HG02678 (cell line): ENCODE measurements around the gene SUCLG1.
"Not testable (repeated sequence)": the region's sequence is repeated elsewhere in the genome, so short reads cannot be mapped to it uniquely, and the experiment has no call there.

Experiments
- ATAC-seq: cut with Tn5 transposase; IDR thresholded peaks from one replicate; pipeline ENCODE4 v1.9.1; 2021; ENCODE audit warnings: mild to moderate bottlenecking, moderate library complexity; ENCODE audit not compliant: unreplicated experiment

Gene SUCLG1

DNA sequence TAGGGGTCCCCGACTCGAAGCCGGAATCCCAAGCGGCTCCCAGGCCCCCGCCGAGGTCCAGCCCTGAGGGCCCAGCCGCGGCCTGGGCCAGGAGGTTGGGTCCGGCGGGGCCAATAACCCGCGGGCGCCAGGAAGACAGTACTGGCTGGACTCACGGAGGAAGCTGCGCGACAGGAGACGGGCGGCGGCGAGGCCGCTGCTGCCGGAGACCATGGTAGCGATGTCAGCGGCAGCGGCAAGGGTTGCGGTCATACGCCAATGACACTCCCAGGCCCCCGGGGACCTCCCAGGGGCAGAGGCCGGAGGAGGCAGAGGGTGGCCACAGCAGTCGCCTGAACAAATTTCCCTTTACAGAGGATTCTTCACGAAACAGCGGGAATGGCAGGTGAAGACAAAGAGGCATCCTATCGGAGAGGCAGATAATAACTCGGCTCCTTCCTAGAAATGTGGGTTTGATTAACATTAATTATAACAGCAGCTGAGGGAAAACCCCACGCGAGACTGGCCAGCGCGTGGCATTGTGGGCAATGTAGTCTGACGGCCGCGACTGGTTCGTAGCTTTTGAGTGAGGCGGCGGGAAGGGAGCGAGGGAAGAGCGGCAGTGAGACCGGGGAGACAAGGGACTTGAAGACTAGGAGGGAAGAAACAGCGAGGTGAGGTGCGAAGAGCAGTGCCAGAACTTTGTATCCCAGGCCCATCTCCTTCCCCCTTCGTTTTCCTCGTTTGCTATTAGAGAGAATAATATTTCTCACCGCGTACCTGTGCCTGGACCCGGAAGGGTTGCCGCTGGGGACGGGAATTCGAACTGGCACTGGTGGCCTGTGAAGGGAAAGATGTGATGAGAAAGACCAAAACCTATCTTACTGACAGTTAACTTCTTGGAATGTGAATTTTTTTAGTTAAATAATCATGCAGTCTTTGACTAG is at the start of gene SUCLG1:
SUCLG1 (minus strand) TSS at position 263 of the 926 bp plus-strand sequence; CDS start at position 252, 11 bp downstream.
- ATAC-seq = peak; percentile 94

DNA sequence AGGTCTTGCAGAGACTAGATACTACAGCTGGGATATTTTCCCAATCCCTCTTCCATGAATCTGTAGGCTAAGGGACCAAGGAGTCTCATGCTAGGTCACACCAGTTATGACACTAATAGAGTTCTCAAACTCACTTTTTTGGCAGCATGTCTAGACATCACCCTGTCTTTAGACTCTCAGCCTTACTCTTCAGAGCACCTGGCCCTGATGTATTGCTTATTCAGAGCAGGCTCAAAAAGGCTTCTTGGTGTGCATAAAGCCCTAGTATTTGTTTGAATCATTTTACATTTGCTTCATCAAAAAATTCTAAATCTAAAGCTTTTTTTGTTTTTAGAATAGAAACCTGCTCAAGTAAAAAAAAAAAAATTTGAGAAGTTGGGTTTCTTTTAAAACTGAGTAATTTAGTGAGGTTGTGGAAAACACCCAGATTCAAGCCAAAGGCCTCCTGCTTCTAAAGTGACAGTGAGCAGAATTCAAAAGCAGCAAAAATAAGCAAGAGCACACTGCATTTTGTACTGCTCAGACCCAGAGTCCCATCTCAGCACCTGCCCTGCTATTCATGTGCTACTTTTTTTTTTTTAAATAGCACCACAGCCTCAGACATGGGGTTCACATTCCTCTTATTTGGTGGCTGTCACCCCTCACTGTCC is 39.2 kb upstream of the SUCLG1 start:
- ATAC-seq = no peak

DNA sequence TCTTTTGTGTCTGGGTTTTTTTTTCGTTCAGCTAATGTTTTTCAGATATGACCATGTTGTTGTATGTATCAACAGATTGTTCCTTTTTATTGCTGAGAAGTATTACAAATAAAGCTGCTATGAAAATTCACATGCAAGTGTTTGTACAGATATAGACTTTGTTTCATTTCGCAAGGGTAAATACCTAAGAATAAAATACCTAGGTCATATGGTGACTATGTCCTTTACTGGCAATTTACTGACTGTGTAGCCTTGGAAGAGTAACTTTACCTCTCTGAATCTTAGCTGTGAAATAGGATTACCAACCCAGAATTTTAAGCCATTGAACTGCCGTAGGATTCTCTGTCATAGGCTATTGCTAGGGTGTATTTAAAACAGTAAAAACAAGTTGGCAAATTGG is 38.2 kb upstream of the SUCLG1 start:
- no peak for ATAC-seq

GRCh38 chr2:84496386-84496785 is 37.3 kb upstream of the SUCLG1 start:
- ATAC-seq = no peak

DNA sequence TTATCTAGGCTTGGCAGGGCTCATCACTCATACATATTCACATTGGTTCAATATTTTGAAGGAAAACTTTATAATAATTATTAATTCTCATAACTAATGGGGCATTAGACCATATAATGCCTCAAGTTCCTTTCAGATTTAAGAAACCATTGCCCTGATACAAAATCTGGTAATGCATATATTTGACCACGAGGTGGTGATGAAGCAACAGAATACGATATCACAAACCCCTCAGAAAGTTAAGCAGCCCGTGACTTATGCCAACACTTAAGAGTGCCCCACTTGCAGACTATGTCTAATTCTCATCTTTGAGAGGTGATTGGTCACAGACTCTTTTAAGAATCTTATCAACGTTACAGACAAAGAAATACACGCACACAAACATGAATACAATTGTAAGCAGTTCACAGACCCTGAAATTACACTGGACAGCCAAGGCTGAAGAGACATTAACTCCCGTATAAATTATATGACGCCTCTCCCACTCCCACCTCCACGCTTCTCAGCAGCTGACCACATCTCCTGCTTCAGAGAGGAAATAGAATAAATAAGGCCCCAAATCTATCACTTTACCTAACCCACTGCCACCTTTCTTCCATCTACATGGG is 36.6 kb upstream of the SUCLG1 start:
- ATAC-seq = peak; percentile 74

DNA sequence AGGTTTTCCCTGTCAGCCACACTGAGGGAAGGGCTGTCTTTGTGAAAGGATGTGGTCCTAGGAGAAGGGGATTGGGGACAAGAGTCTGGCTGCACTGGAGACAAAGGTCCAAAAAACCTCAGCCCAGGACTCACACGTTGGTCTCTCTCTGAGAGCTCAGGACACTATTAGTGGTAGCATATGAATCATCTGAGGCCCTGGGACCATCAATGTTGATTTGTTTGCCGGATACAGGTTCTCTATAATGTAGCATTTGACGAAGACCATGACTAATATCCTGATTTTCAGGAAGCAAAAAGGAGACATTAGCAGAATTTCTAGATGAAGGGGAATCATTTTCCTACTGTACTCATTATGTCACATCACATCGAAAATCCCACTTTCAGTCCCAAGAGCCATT is 35.0 kb upstream of the SUCLG1 start:
- no peak for ATAC-seq

- no peak for ATAC-seq
These were observed 34.4 kb upstream of the SUCLG1 start for GRCh38 chr2:84493514-84493913.

- no peak for ATAC-seq
These were observed 33.5 kb upstream of the SUCLG1 start for GRCh38 chr2:84492571-84492970.

- no peak for ATAC-seq
These were observed 32.7 kb upstream of the SUCLG1 start for GRCh38 chr2:84491741-84492140.

DNA sequence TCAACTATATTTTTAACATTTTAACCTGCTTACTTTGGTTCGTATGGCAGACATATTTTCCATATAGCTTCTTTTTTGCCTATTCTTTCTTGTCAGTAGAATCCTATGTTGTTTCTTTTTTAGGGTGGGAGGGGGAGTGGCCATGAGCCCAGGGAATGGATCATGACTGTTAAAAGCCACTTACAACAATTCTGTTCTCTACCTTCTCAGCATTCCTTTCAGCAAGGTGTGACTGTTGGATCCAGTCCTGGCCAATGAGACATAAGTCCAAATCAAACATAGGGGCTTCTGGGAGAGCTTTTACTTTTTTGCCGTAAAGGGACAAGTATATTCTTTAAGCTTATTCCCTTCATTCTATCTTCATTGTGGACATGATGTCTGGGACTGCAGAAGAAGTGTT is 32.2 kb upstream of the SUCLG1 start:
- ATAC-seq = no peak

DNA sequence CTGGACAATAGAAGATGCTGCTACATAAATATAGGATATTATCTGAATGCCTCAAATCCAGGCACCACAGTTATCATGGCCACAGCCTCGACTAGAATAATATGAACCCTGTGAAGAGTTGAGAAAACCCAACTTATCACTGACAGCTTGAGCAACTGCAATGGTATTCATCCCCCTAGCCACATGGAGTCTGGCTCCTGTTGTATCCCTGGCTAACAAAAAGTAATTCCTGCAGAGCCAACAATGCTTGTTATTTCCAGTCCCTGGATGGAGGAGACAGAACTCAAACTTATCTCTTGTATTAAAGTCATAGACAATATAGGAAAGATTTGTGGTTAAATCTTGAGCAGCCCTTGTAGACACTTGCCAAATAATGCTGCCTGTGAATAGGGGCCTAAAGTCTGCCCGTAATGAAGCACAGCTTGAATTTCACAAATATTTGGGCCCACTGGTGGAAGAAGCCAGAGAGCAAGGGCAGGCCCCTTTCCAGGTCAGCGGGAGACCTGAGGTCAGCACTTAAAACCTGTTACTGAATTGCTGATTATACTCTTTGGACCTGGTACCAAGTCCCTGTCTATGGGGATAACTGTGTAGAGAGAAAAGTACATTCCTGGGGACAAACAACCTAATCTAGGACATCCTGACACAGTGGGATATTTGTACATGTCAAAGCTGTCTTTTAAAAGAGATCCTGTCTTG is 28.4 kb upstream of the SUCLG1 start:
- ATAC-seq = no peak

- ATAC-seq = no peak
These were observed 27.5 kb upstream of the SUCLG1 start for GRCh38 chr2:84486441-84487115.

GRCh38 chr2:84483320-84483719 is 24.2 kb upstream of the SUCLG1 start:
- ATAC-seq = no peak

- no peak for ATAC-seq
These were observed 23.5 kb upstream of the SUCLG1 start for GRCh38 chr2:84482603-84483002.

DNA sequence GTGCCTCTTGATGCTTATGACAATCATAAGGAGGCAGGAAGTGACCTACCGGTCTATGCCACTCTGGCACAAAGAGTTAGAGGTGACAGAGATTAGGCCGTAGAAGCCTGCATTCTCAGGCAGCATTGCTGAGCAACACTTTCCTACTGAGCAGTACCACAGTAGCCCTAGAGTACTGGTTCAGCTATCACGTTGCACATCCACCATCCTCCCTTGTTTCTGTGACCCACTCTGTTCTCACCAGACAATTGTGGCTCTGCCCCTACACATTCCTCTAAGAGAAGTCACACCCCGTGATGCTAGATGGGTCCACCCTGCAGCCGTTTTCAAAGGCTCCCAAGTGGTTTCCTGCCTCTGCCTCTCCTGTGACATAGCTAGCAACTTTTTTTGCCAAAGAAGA is 22.6 kb upstream of the SUCLG1 start:
- ATAC-seq = no peak

DNA sequence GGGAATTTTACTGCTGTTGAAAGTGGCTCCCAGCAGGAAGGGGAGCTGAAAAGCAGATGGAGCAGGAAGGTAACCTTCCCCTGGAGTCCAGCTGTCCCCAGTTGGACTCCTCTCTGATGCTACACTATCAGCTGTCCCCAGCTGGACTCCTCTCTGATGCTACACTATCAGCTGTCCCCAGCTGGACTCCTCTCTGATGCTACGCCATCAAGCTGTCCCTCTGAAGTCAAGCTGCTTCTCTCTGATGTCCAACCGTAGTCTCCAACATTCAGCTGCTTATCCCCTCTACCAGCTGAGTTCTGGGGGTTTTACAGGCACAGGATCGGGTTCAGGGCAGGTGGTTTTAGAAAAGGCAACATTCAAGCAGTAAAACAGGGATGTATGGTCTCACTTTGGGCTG is 19.8 kb upstream of the SUCLG1 start:
- no peak for ATAC-seq

DNA sequence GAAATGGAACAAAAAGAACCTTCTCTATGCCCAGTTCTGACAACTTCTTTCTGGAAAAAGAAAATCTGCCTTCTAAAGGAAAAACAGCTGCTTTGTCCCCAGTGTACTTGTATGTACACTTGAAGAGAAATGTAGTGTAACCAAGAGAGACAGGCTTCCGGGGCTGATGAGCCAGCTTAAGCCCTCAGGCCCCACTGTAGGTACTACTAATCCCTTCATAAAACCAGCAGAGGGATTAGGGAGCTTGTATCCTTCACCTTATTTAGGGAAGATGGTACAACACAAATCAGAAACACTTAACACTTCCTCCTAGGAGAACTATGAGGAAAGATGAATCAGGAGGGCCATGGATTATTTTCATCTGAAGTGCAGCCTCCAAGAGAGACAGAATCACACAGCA is 18.8 kb upstream of the SUCLG1 start:
- no peak for ATAC-seq

GRCh38 chr2:84474176-84474575 is 15.1 kb upstream of the SUCLG1 start:
- no peak for ATAC-seq

DNA sequence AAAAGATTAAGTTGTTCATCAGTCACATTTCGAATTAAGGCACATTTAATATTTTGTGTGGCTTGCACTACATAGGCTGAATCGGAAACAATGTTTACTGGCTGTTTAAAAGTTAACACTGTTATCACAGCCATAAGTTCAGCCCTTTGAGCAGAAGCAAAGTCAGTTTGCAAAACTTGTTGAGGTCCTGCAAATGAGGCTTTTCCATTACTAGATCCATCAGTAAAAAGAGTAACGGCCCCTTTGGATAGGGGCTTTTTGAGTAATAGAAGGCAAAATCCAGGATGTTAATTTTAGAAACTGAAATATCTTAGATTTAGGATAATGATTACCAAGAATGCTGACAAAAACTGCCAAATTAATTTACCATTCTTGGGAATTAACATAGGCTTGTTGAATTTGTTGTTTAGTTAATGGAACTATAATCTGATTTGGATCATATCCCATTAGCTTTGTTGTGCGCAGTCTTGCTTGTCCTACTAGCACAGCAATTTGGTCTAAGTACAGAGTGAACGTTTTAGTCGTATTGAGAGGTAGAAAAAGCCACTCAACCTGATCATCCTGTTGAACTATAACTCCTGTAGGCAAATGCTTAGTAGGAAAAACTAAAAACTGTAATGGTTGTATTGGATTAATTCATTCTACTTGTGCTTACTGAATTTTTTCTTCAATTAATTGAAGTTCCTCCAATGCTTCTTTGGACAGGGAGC is 13.9 kb upstream of the SUCLG1 start:
- ATAC-seq = no peak

- ATAC-seq = not testable (repeated sequence)
These were observed 13.3 kb upstream of the SUCLG1 start for GRCh38 chr2:84472423-84472822.
